ENCODE results near the gene LANCL3.

DNA sequence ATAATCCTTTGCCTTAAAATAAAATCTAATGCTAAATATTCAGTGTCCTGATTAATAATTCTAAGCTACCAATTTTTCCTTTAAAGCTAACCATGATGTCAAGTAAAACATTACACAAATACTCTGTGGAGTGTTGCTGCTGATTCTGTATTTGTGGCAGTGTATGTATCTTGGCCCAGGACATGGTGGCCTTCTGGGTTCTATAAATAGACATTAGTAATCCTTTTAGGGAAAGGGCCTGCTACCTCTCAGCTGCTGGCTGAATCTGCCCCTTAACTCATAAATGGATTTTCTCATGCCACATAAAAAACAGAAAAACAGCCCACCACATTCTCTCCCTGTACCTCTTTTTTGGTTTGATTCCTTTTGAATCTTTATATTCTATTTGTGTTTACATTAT, 113.0 kb downstream of the LANCL3 start:
- TF ChIP-seq, protein P1, sequence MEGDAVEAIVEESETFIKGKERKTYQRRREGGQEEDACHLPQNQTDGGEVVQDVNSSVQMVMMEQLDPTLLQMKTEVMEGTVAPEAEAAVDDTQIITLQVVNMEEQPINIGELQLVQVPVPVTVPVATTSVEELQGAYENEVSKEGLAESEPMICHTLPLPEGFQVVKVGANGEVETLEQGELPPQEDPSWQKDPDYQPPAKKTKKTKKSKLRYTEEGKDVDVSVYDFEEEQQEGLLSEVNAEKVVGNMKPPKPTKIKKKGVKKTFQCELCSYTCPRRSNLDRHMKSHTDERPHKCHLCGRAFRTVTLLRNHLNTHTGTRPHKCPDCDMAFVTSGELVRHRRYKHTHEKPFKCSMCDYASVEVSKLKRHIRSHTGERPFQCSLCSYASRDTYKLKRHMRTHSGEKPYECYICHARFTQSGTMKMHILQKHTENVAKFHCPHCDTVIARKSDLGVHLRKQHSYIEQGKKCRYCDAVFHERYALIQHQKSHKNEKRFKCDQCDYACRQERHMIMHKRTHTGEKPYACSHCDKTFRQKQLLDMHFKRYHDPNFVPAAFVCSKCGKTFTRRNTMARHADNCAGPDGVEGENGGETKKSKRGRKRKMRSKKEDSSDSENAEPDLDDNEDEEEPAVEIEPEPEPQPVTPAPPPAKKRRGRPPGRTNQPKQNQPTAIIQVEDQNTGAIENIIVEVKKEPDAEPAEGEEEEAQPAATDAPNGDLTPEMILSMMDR (IDR thresholded peaks at IDR 0.05): no peak
- no peak for TF ChIP-seq POLR2A (IDR thresholded peaks at IDR 0.05)
